SK-N-SH (cell line): ENCODE results near the gene KCNE5. TPM values are rescaled to one million over a fixed set of nuclear protein-coding genes. Genes with fewer than 3 reads are reported as not detected.
"Not testable (repeated sequence)": the region's sequence is repeated elsewhere in the genome, so short reads cannot be mapped to it uniquely, and the experiment has no call there.

Source experiments
- CTCF ChIA-PET: fragments of 300-600, 350-600 bp; formaldehyde crosslinking; extraction: SDS; loops from one replicate; lab custom pipeline; 2021; lab: Yijun Ruan, JAX
- POLR2A ChIA-PET: fragments of 350-600 bp; sonication (Branson Sonifier 250); formaldehyde crosslinking; extraction: SDS; loops from one replicate; lab custom pipeline; 2020; ENCODE audit warnings: antibody characterized with exemption, inconsistent platforms; lab: Yijun Ruan, JAX
- DNase-seq: peaks from one replicate; pipeline ENCODE4 v3.0.0; 2012
- H2AFZ ChIP-seq: fragments of 200-600 bp; sonication (generic); 2 replicates; pipeline ENCODE4 v1.8.1; 2016; ENCODE audit warnings: antibody characterized with exemption, mild to moderate bottlenecking, low read depth
- H3F3A ChIP-seq: fragments of 200-600 bp; sonication (generic); replicated peaks from 2 replicates; pipeline ENCODE3; 2016; ENCODE audit warnings: antibody characterized with exemption, mild to moderate bottlenecking; ENCODE audit not compliant: insufficient read depth
- H3K27ac ChIP-seq, 2 experiments: fragments of 200-500 bp in 1 of 2; fragments of 200-600 bp in 1 of 2; sonication (Bioruptor generic) in 1 of 2; sonication (generic), shearing (Covaris generic) in 1 of 2; 2 replicates each; pipeline versions ENCODE4 v1.5.1 to v1.6.1; 2014 to 2016; ENCODE audit warnings: low read depth in 2 of 2, inconsistent platforms in 1 of 2, low read length in 1 of 2, mild to moderate bottlenecking in 1 of 2, mixed read lengths in 1 of 2
- H3K27me3 ChIP-seq: fragments of 200-600 bp; sonication (generic), shearing (Covaris generic); 2 replicates; pipeline ENCODE4 v1.6.1; 2016; ENCODE audit warnings: mixed run types; ENCODE audit not compliant: insufficient read depth
- H3K36me3 ChIP-seq, 2 experiments: fragments of 200-500 bp in 1 of 2; fragments of 200-600 bp in 1 of 2; sonication (Bioruptor generic) in 1 of 2; sonication (generic) in 1 of 2; replicated peaks in 1 of 2; 2 replicates each; pipeline versions ENCODE3 to v1.5.1; 2014 to 2016; ENCODE audit warnings: low read length in 1 of 2, mild to moderate bottlenecking in 1 of 2; ENCODE audit not compliant: insufficient read depth in 2 of 2, control insufficient read depth in 1 of 2
- H3K4me1 ChIP-seq, 2 experiments: fragments of 200-500 bp in 1 of 2; fragments of 200-600 bp in 1 of 2; sonication (Bioruptor generic) in 1 of 2; sonication (generic), shearing (Covaris generic) in 1 of 2; 2 replicates each; pipeline versions ENCODE4 v1.5.1 to v1.6.1; 2014 to 2016; ENCODE audit warnings: low read depth in 1 of 2, low read length in 1 of 2, mixed run types in 1 of 2; ENCODE audit not compliant: insufficient read depth in 2 of 2, control insufficient read depth in 1 of 2
- H3K4me2 ChIP-seq: fragments of 200-600 bp; sonication (generic), shearing (Covaris generic); 2 replicates; pipeline ENCODE4 v1.6.1; 2017; ENCODE audit warnings: mixed run types
- H3K4me3 ChIP-seq, 2 experiments: fragments of 200-500 bp in 1 of 2; fragments of 200-600 bp in 1 of 2; sonication (Bioruptor generic) in 1 of 2; sonication (generic), shearing (Covaris generic) in 1 of 2; 2 replicates each; pipeline versions ENCODE4 v1.5.1 to v1.8.1; 2014 to 2016; ENCODE audit warnings: low read depth in 2 of 2, inconsistent platforms in 1 of 2, low read length in 1 of 2, mild to moderate bottlenecking in 1 of 2, mixed read lengths in 1 of 2, moderate library complexity in 1 of 2
- H3K79me2 ChIP-seq: fragments of 200-600 bp; sonication (generic); 2 replicates; pipeline ENCODE4 v1.8.1; 2017; ENCODE audit warnings: mild to moderate bottlenecking; ENCODE audit not compliant: insufficient read depth
- H3K9ac ChIP-seq: fragments of 200-600 bp; sonication (generic); 2 replicates; pipeline ENCODE4 v1.6.1; 2017; ENCODE audit warnings: mixed run types
- H3K9me2 ChIP-seq: fragments of 200-600 bp; sonication (generic); 2 replicates; pipeline ENCODE4 v1.6.1; 2017; ENCODE audit warnings: mixed run types
- H3K9me3 ChIP-seq: fragments of 200-600 bp; sonication (generic); 2 replicates; pipeline ENCODE4 v1.6.1; 2017; ENCODE audit warnings: mixed run types, mild to moderate bottlenecking, moderate library complexity
- H4K20me1 ChIP-seq: fragments of 200-600 bp; sonication (generic); 2 replicates; pipeline ENCODE4 v1.6.1; 2017; ENCODE audit warnings: mild to moderate bottlenecking, mixed run types; ENCODE audit not compliant: insufficient read depth
- FOSL2 ChIP-seq: IDR thresholded peaks from 2 replicates; pipeline ENCODE4 v1.4.0; 2012; ENCODE audit warnings: low read depth, mild to moderate bottlenecking, moderate library complexity, borderline replicate concordance
- GABPA ChIP-seq: IDR thresholded peaks from 2 replicates; pipeline ENCODE4 v1.4.0; 2012; ENCODE audit warnings: low read depth, mild to moderate bottlenecking
- MEF2A ChIP-seq: IDR thresholded peaks from 2 replicates; pipeline ENCODE4 v1.4.0; 2012; ENCODE audit warnings: low read depth, borderline replicate concordance
- POLR2AphosphoS5 ChIP-seq: IDR thresholded peaks from 2 replicates; pipeline ENCODE4 v1.6.1; 2012; ENCODE audit warnings: low read depth, low read length
- RXRA ChIP-seq: IDR thresholded peaks from 2 replicates; pipeline ENCODE4 v1.4.0; 2012; ENCODE audit warnings: low read depth, mild to moderate bottlenecking, borderline replicate concordance
- SIN3A ChIP-seq: IDR thresholded peaks from 2 replicates; pipeline ENCODE4 v1.6.1; 2012; ENCODE audit warnings: low read depth, mild to moderate bottlenecking, low read length, moderate library complexity, borderline replicate concordance
- WGBS: methylation state at CpG from one replicate; pipeline ENCODE4 v1.1.6; 2017; ENCODE audit warnings: low lambda C conversion rate; 5-methylcytosine and 5-hydroxymethylcytosine counted together
- polyA plus RNA-seq, 3 experiments: library from polyadenylated mRNA; depleted of rRNA; stranded (reverse); fragments of >200 nt; gene quantifications; 2 replicates each; pipeline ENCODE4 v1.2.3, GENCODE V29; 2012
- small RNA-seq, 7 experiments: library from RNA; depleted of rRNA; stranded (forward); fragments of <200 nt; gene quantifications; one replicate each; pipeline ENCODE3, GENCODE V24; 2012
- TF ChIP-seq, protein P1 (sequence below): fragments of 150-350 bp; IDR thresholded peaks from 2 replicates; pipeline ENCODE4 v1.6.1; 2017; ENCODE audit warnings: antibody characterized with exemption, low read length, low read depth, borderline replicate concordance

The KCNE5 gene
- polyA plus RNA-seq, 1 of the 3 experiments (the other 2 are of a cell fraction) = 0.21 TPM

- H2AFZ ChIP-seq = no peak overlapping the region
- ChIA-PET CTCF (no interaction called here), POLR2A (no interaction called here)
- H3K9me2 ChIP-seq = no peaks in the 10 kb centered on the region
- H3F3A ChIP-seq = no peaks in the 10 kb centered on the region
- no peak overlapping the region for H3K27ac ChIP-seq
- WGBS = 3% methylated on average over 2 of the region's 2 CpGs
- H3K4me1 ChIP-seq = no peaks in the 10 kb centered on the region
- no peak for DNase-seq
- no peak overlapping the region for H3K4me2 ChIP-seq
- peaks cover 30% of the 10 kb centered on the region for H3K27me3 ChIP-seq
- H3K9me3 ChIP-seq = no peaks in the 10 kb centered on the region
- TF ChIP-seq MEF2A (no peak), GABPA (no peak), RXRA (no peak), FOSL2 (no peak), SIN3A (no peak), POLR2AphosphoS5 (no peak)
- TF ChIP-seq, protein P1, sequence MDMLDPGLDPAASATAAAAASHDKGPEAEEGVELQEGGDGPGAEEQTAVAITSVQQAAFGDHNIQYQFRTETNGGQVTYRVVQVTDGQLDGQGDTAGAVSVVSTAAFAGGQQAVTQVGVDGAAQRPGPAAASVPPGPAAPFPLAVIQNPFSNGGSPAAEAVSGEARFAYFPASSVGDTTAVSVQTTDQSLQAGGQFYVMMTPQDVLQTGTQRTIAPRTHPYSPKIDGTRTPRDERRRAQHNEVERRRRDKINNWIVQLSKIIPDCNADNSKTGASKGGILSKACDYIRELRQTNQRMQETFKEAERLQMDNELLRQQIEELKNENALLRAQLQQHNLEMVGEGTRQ = no peak
- H3K79me2 ChIP-seq = no peaks in the 10 kb centered on the region
- no peaks in the 10 kb centered on the region for H4K20me1 ChIP-seq
- no peak overlapping the region for H3K9ac ChIP-seq
- H3K36me3 ChIP-seq = no peaks in the 10 kb centered on the region
- no peak overlapping the region for H3K4me3 ChIP-seq
These were observed 47.9 kb downstream of the KCNE5 start for GRCh38 chrX:109577055-109577454.

- H3F3A ChIP-seq, H3K4me2 ChIP-seq, CTCF ChIA-PET, H3K79me2 ChIP-seq, DNase-seq, H3K4me1 ChIP-seq, H3K36me3 ChIP-seq, POLR2A ChIA-PET, H3K9me2 ChIP-seq, H2AFZ ChIP-seq, H3K27ac ChIP-seq, H3K4me3 ChIP-seq, H3K9ac ChIP-seq, H4K20me1 ChIP-seq, H3K9me3 ChIP-seq: not testable (repeated sequence)
- peaks cover 31% of the 10 kb centered on the region for H3K27me3 ChIP-seq
- 28% methylated on average over 4 of the region's 4 CpGs for WGBS
These were observed 48.9 kb downstream of the KCNE5 start for GRCh38 chrX:109576083-109576482.

Small RNAs within 50 kb of the gene (small RNA-seq; reads per million reads assigned to genes)
- gene AL118496.2 = 0 reads per million in 7 experiments

Other genes starting within 250 kb of the KCNE5 start
- not detected in 2 replicates for gene GUCY2F, start 143.1 kb downstream of the KCNE5 start, polyA plus RNA-seq (2012; rRNA removed)
- 16.8 and 26.6 TPM in 2 replicates for gene NXT2, start 88.3 kb downstream of the KCNE5 start, polyA plus RNA-seq (2012; rRNA removed)
- 17.5 and 18.1 TPM in 2 replicates for gene ACSL4, start 108.1 kb upstream of the KCNE5 start, polyA plus RNA-seq (2012; rRNA removed)